Endothelial cell of umbilical vein (primary cell): Measurements from ENCODE around the gene SLC38A10. TPM values are rescaled to one million over a fixed set of nuclear protein-coding genes. Genes with fewer than 3 reads are reported as not detected.

Experiments
- BruUV-seq: library from RNA; stranded (reverse); fragments of 400-500 nt; replicated peaks from 2 replicates; lab custom pipeline; 2021; lab: Mats Ljungman, UMichigan
- CTCF ChIA-PET: fragments of 300-600, 350-600 bp; sonication (Branson Sonifier 250); formaldehyde crosslinking; loops from one replicate; lab custom pipeline; 2021; ENCODE audit warnings: antibody characterized with exemption, inconsistent platforms; lab: Charles Lee
- POLR2A ChIA-PET: fragments of 300-600, 350-600 bp; sonication (Branson Sonifier 250); formaldehyde crosslinking; loops from one replicate; lab custom pipeline; 2021; ENCODE audit warnings: antibody characterized with exemption, inconsistent platforms; lab: Charles Lee
- DNase-seq: peaks from one replicate; pipeline ENCODE4 v3.0.0-alpha.2; 2011; ENCODE audit warnings: low read depth, low spot score
- FAIRE-seq: peaks from 2 replicates; lab custom pipeline; 2011; peaks lifted over from hg19 to GRCh38; lab: Jason Lieb, UNC
- H2AFZ ChIP-seq: 2 replicates; pipeline ENCODE4 v1.6.0; 2012; ENCODE audit warnings: low read depth, low read length, control low read depth, inconsistent platforms
- H3K27ac ChIP-seq: 2 replicates; pipeline ENCODE4 v1.5.1; 2011; ENCODE audit warnings: low read depth, mild to moderate bottlenecking, control low read depth, low read length, moderate library complexity; ENCODE audit not compliant: insufficient read depth
- H3K27me3 ChIP-seq, 2 experiments: 2 replicates each; pipeline versions ENCODE4 v1.6.0 to v1.6.1; 2011; ENCODE audit warnings: low read length in 2 of 2, mixed read lengths in 1 of 2; ENCODE audit not compliant: control insufficient read depth in 2 of 2, insufficient read depth in 2 of 2
- H3K36me3 ChIP-seq, 2 experiments: 2 replicates in 1 of 2; 3 replicates in 1 of 2; pipeline ENCODE4 v1.5.1; 2011; ENCODE audit warnings: low read length in 2 of 2, mild to moderate bottlenecking in 1 of 2, moderate library complexity in 1 of 2; ENCODE audit not compliant: control insufficient read depth in 2 of 2, insufficient read depth in 2 of 2; ENCODE audit errors: extremely low read depth in 1 of 2
- H3K4me1 ChIP-seq: 3 replicates; pipeline ENCODE4 v1.5.1; 2011; ENCODE audit warnings: mild to moderate bottlenecking, low read length; ENCODE audit not compliant: control insufficient read depth, insufficient read depth; ENCODE audit errors: extremely low read depth
- H3K4me2 ChIP-seq: 2 replicates; pipeline ENCODE4 v1.6.1; 2011; ENCODE audit warnings: low read length, control low read depth, mixed read lengths; ENCODE audit not compliant: insufficient read depth
- H3K4me3 ChIP-seq, 3 experiments: fragments of 200-600 bp in 1 of 3; sonication (generic), shearing (Covaris generic) in 1 of 3; replicated peaks in 1 of 3; 2 replicates each; pipeline ENCODE4 v1.5.1; 2011 to 2016; ENCODE audit warnings: control low read depth in 3 of 3, low read length in 3 of 3, mild to moderate bottlenecking in 2 of 3, inconsistent platforms in 1 of 3, low read depth in 1 of 3, moderate library complexity in 1 of 3; ENCODE audit not compliant: insufficient read depth in 1 of 3
- H3K79me2 ChIP-seq: 2 replicates; pipeline ENCODE4 v1.6.0; 2012; ENCODE audit warnings: low read length, inconsistent platforms; ENCODE audit not compliant: control insufficient read depth, insufficient read depth
- H3K9ac ChIP-seq: replicated peaks from 2 replicates; pipeline ENCODE3; 2011; ENCODE audit warnings: low read length, control low read depth; ENCODE audit not compliant: insufficient read depth; ENCODE audit errors: extremely low read depth
- H3K9me1 ChIP-seq: replicated peaks from 3 replicates; pipeline ENCODE4 v1.6.0; 2011; ENCODE audit warnings: mild to moderate bottlenecking, low read length; ENCODE audit not compliant: control insufficient read depth, insufficient read depth; ENCODE audit errors: extremely low read depth
- H3K9me3 ChIP-seq: replicated peaks from 2 replicates; pipeline ENCODE4 v1.5.1; 2012; ENCODE audit warnings: low read length, inconsistent platforms; ENCODE audit not compliant: control insufficient read depth, insufficient read depth
- H4K20me1 ChIP-seq: replicated peaks from 2 replicates; pipeline ENCODE3; 2011; ENCODE audit warnings: mild to moderate bottlenecking, low read length; ENCODE audit not compliant: control insufficient read depth, insufficient read depth; ENCODE audit errors: extremely low read depth
- CTCF ChIP-seq, 2 donors: IDR thresholded peaks; 1 replicate in 1 of 2; 2 replicates in 1 of 2; pipeline ENCODE4 v1.5.1; 2011; ENCODE audit warnings: low read length in 2 of 2, mild to moderate bottlenecking in 2 of 2, moderate library complexity in 2 of 2, control low read depth in 1 of 2, inconsistent platforms in 1 of 2, low read depth in 1 of 2; ENCODE audit not compliant: insufficient read depth in 1 of 2; ENCODE audit errors: extremely low read depth in 1 of 2
- EZH2 ChIP-seq: IDR thresholded peaks from 2 replicates; pipeline ENCODE4 v1.6.1; 2012; ENCODE audit warnings: borderline replicate concordance, low read depth, mild to moderate bottlenecking, moderate library complexity, low read length, inconsistent platforms; ENCODE audit not compliant: severe bottlenecking
- FOS ChIP-seq: IDR thresholded peaks from 2 replicates; pipeline ENCODE4 v1.6.1; 2011; ENCODE audit warnings: mild to moderate bottlenecking, low read length, moderate library complexity, borderline replicate concordance; ENCODE audit not compliant: insufficient read depth
- GATA2 ChIP-seq: IDR thresholded peaks from 2 replicates; pipeline ENCODE4 v1.7.0; 2011; ENCODE audit warnings: low read depth, mild to moderate bottlenecking, moderate library complexity, mixed read lengths, low read length; ENCODE audit not compliant: insufficient read length, insufficient read depth
- JUN ChIP-seq: IDR thresholded peaks from 2 replicates; pipeline ENCODE4 v1.6.1; 2011; ENCODE audit warnings: borderline replicate concordance, low read depth; ENCODE audit not compliant: insufficient read length, insufficient read depth
- MYC ChIP-seq: IDR thresholded peaks from one replicate; pipeline ENCODE4 v1.6.1; 2011; ENCODE audit warnings: mild to moderate bottlenecking, low read depth, low read length
- POLR2A ChIP-seq: IDR thresholded peaks from 2 replicates; pipeline ENCODE4 v1.6.1; 2012; ENCODE audit warnings: low read depth, mild to moderate bottlenecking, control low read depth, low read length
- POLR2AphosphoS5 ChIP-seq: IDR thresholded peaks from 2 replicates; pipeline ENCODE4 v1.6.1; 2012; ENCODE audit warnings: low read depth, mild to moderate bottlenecking, control low read depth, low read length, moderate library complexity; ENCODE audit not compliant: insufficient read depth
- dilution Hi-C: fragments of 300-500 bp; cut with MboI; formaldehyde crosslinking; loops from one replicate; pipeline ENCODE4 v1.15.0; 2019; ENCODE audit warnings: low sequenced_read_pairs; ENCODE audit not compliant: extremely low pct_ligation_motif_present
- intact Hi-C: fragments of 100-400 bp; cut with micrococcal nuclease; formaldehyde crosslinking; loops from one replicate; pipeline ENCODE4 v1.10.0; 2022
- polyA plus RNA-seq, 4 experiments: library from polyadenylated mRNA; depleted of rRNA in 3 of 4; stranded (reverse) in 3 of 4; unstranded in 1 of 4; fragments of >200 nt; gene quantifications; 2 replicates each; pipeline versions ENCODE4 v1.2.1 to v1.2.3, GENCODE V29; 2011 to 2012; ENCODE audit warnings: missing spikeins in 1 of 4
- total RNA-seq: library from RNA; stranded (reverse); gene quantifications from 2 replicates; pipeline ENCODE4 v1.2.3, GENCODE V29; 2021
- TF ChIP-seq, protein P1 (sequence below): IDR thresholded peaks from 2 replicates; pipeline ENCODE4 v1.6.1; 2011; ENCODE audit not compliant: insufficient read depth, insufficient read length

SLC38A10 gene
- total and polyA plus RNA-seq, 2 donors (not counting 3 experiments of a cell fraction or from before 2014, with no cell fraction given), result 72.7 to 113 TPM

- CTCF ChIA-PET, result no interaction called here
- no peak for DNase-seq
- no peak for FAIRE-seq
- Histone ChIP-seq H2AFZ (no peak overlapping the region), H3K9me1 (no peaks in the 10 kb centered on the region), H3K9me3 (no peaks in the 10 kb centered on the region), H3K9ac (no peak overlapping the region), H3K36me3 (peaks cover 0 to 39% of the 10 kb centered on the region in 2 experiments), H3K79me2 (peaks cover 5% of the 10 kb centered on the region), H3K27ac (no peak overlapping the region), H3K4me1 (no peaks in the 10 kb centered on the region), H3K4me3 (no peak overlapping the region), H3K27me3 (no peaks in the 10 kb centered on the region), H3K4me2 (no peak overlapping the region), H4K20me1 (no peaks in the 10 kb centered on the region)
- dilution Hi-C loops (no loop called here), intact Hi-C loops (no loop called here)
- POLR2A ChIA-PET, result no interaction called here
- TF ChIP-seq JUN (no peak), POLR2AphosphoS5 (no peak), POLR2A (no peak), GATA2 (no peak), MYC (no peak), EZH2 (no peak), FOS (no peak), CTCF (IDR thresholded peaks at IDR 0.05; ENCODE audit: extremely low read depth in 1 of 2, insufficient read depth in 1 of 2, low read depth in 1 of 2, low read length in 2 of 2) (no peak)
- TF ChIP-seq, protein P1, sequence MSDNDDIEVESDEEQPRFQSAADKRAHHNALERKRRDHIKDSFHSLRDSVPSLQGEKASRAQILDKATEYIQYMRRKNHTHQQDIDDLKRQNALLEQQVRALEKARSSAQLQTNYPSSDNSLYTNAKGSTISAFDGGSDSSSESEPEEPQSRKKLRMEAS, result no peak
- BruUV-seq, result no TSS peak
These were observed 61.1 kb downstream of the SLC38A10 start for GRCh38 chr17:81233811-81234505.
